Measurements from ENCODE around the gene MUC3A.
A peak's percentile ranks its signal among the peaks of the same experiment; 100 is the strongest.

The MUC3A gene

DNA sequence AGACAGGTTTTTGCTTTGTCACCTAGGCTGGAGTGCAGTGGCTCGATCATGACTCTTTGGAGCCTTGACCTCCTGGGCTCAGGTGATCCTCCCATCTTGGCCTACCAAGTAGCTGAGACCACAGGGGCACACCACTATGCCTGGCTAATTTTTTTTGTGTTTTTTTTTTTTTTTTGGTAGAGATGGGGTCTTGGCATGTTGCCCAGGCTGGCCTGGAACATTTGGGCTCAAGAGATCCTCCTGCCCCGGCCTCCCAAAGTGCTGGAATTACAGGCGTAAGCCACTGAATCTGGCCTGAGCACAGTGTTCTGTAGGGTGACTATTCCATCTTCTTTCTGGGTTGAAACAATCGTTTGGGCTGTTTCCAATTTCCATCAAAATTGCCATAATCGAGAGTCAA, 1.5 kb upstream of the MUC3A start:
- no peak for DNase-seq

DNA sequence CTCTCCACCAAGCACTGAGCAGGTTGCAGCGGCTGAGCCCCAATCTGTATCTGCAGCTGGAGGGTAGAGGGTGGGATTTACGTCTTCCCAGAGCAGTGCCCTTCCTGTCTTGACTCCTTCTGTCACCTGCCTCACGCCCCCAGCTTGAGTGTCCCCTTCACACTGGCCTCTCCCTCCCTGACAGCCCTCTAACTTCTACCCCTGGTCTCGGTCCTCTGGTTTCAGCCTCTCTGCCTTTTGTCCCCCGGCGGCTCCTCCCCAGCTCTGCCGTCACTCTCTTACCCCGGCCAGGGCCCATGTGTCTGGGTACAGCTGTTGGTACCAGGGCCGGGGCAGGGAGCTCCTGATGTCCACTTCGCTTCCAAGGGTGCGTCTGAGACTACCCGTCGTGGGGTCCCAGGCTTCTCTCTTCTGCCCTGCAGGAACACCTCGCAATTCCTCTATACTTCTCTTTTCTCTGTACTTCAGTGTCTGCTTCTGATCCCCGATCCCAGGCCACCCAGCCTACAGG, 654 bp downstream of the MUC3A start:
- no peak for DNase-seq

GRCh38 chr7:100951172-100951571, 1.8 kb downstream of the MUC3A start:
- DNase-seq, result no peak

- DNase-seq, result no peak
Observed at GRCh38 chr7:100951888-100952560, 2.7 kb downstream of the MUC3A start.

DNA sequence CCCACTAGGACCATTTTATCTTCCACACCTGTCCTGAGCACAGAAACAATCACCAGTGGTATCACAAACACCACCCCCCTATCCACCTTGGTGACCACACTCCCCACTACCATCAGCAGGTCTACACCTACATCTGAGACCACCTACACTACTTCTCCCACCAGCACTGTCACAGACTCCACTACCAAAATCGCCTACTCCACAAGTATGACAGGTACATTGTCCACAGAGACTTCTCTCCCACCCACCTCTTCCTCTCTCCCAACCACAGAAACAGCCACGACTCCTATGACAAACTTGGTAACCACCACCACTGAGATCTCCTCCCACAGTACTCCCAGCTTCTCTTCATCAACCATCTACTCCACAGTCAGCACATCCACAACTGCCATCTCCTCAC, 3.3 kb downstream of the MUC3A start:
- no peak for DNase-seq

DNA sequence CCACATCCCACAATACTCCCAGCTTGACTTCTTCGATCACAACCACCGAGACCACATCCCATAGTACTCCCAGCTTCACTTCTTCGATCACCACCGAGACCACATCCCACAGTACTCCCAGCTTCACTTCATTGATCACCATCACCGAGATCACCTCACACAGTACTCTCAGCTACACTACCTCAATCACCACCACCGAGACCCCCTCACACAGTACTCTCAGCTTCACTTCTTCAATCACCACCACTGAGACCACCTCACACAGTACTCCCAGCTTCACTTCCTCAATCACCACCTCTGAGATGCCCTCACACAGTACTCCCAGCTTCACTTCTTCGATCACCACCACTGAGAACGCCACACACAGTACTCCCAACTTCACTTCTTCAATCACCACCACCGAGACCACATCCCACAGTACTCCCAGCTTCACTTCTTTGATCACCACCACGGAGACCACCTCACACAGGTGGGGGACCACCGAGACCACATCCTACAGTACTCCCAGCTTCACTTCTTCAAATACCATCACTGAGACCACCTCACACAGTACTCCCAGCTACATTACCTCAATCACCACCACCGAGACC, 8.6 kb downstream of the MUC3A start:
- no peak for DNase-seq

DNA sequence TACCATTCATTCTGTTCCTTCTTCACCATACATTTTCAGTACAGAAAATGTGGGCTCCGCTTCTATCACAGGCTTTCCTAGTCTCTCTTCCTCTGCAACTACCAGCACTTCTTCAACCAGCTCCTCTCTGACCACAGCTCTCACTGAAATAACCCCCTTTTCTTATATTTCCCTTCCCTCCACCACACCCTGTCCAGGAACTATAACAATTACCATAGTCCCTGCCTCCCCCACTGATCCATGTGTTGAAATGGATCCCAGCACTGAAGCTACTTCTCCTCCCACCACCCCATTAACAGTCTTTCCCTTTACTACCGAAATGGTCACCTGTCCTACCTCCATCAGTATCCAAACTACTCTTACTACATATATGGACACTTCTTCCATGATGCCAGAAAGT, 10.6 kb downstream of the MUC3A start:
- no peak for DNase-seq

- DNase-seq, result no peak
Observed at GRCh38 chr7:100962537-100962936, 13.2 kb downstream of the MUC3A start.

DNA sequence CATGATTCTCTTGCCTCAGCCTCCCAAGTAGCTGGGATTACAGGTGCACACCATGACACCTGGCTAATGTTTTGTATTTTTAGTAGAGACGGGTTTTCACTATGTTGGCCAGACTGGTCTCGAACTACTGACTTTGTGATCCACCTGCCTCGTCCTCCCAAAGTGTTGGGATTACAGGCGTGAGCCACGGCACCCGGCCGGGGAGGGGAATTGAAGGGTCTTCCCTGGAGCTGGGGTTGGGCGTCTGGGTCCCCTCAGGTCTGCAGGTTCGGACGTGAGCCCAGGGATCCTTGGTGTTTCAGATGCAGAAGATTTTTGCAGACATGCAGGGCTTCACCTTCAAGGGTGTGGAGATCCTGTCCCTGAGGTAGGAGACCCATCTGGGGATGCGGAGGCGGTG, 14.1 kb downstream of the MUC3A start:
- no peak for DNase-seq

DNA sequence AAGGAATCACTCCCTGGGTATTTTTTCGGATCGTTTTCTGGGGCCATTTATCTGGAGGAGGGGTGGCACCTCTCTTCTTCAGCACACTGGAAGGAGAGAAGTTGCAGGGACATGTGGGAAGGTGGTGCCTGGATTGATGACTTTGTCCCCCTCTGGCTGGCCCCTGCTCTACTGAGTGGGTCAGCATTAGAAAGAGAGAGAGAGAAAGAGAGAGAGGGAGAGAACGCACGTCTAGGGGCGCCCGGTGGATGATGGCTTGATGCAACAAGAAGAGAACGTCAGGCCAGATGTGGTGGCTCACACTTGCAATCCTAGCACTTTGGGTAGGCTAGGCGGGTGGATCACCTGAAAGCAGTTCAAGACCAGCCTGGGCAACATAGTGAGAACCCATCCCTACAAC, 14.5 kb downstream of the MUC3A start:
- no peak for DNase-seq

GRCh38 chr7:100964630-100965029, 15.3 kb downstream of the MUC3A start:
- no peak for DNase-seq

GRCh38 chr7:100965045-100965722, 15.8 kb downstream of the MUC3A start:
- no peak for DNase-seq

DNA sequence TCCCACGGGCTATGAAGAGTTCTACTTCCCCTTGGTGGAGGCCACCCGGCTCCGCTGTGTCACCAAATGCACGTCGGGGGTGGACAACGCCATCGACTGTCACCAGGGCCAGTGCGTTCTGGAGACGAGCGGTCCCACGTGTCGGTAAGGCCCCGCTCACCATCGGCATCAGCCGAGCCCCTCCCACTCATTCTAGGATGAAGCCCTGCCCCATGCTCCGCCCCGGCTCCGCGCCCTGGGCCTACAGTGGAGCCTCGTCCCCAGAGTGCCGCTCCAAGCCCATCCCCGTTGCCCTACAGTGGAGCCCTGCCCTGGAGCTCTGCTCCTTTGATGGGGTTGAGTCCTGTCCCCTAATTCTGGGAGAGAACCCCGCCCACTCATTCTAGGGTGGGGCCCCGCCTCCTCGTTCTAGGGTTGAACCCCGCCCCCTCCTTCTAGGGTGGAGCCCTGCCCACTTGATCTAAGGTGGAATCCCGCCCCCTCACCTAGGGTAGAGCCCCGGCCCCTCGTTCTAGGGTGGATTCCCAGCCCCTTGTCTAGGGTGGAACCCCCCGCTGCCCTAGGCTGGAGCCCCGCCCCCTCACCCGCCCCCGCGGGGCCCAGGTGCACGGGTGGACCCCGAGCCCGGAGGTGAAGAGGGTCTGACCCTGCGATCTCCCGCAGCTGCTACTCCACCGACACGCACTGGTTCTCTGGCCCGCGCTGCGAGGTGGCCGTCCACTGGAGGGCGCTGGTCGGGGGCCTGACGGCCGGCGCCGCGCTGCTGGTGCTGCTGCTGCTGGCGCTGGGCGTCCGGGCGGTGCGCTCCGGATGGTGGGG, 16.6 kb downstream of the MUC3A start:
- DNase-seq, result peak; percentile 65

DNA sequence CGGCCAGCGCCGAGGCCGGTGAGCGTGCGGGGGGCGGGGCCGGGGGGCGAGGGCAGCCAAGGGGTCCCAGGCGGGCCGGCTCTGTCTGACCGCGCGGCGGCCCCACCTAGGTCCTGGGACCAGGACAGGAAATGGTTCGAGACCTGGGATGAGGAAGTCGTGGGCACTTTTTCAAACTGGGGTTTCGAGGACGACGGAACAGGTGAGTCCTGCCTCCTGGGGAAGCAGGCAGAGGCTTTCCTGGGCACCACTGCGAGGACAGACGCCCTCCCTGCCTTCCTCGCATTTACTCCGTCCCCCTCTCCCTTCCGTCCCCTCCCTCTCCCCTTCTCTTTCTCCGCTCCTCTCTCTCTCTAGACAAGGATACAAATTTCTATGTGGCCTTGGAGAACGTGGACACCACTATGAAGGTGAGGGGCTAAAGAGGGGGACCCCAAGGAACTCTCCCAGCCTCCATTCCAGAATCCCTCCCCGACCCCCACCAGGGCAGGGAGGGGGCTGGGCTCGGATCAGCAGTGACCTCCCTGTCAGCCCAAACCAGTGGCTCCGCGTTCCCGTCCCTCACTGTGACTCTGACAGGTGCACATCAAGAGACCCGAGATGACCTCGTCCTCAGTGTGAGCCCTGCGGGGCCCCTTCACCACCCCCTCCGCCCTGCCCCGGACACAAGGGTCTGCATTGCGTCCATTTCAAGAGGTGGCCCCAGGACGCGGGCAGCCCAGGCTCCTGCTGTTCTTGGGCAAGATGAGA, 17.4 kb downstream of the MUC3A start:
- DNase-seq, result no peak

- no peak for DNase-seq
Observed at GRCh38 chr7:100967292-100967863, 18.0 kb downstream of the MUC3A start.

DNA sequence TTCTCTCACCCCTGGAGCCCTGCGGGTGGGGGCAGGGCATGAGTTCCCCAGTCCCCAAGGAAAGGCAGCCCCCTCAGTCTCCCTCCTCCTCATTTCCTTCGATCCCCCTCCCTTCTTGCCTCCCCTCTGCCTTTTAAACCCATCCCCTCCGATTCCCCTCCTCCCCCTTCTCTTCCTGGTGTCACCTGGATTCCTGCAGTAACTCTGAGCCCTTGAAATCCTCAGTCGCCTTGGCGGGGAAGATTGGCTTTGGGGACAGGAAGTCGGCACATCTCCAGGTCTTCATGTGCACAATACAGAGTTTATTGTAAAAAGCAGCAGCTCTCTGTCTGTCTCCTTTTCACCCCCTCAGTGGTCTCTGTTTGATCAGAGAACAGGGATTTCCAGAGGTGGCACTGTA, 18.7 kb downstream of the MUC3A start:
- no peak for DNase-seq

DNA sequence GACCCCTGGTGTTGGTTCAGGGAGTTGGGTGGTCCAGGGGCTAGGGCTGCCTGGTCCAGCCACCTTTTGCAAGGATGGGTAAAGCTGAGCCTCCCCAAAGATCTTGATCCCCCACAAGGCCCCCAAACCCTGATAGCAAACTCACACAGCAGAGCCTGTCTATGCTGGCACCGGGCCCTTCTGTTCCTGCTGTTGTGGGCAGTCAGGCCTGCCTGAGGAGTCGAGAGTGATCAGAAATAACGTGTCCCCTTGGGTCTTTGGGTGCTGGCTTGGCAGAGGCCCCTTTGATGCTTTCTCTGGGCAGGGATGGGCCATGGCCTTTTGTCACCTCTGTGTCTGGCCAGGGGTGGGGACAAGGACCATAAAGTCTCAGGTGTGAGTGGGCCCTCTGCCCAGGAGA, 19.3 kb downstream of the MUC3A start:
- no peak for DNase-seq

DNA sequence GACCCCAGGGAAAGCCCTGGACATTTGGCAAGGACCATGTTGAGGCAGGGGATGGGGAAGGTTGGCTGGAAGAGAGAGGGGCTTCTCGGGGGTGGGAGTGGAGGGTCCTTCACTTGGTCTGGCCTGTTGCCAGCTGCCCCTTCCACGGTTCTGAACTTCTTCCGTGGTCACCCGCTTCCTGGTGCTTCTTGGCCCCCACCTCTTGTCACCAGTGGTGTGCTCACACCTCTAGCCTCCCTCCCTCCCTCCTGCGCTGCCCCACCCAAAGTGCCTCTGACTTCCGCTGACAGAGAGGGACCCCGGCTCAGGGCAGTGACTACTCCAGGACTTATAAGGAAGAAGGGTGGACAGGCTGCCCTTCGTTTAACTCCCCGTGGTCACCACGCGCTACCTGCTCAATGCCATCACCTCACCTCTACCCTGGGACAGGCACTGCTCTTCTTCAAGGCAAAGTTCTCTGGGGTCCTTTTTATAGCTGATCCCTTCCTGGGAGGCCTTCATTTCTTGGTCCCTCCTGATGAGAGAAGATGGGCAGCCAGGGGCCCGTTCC, 19.8 kb downstream of the MUC3A start, which contains the start of gene MUC12:
Gene MUC12, plus strand, starts transcription at position 500 of the 550 bp plus-strand sequence. CDS start 58 bp downstream, outside the sequence.
- no peak for DNase-seq

- no peak for DNase-seq
Observed at GRCh38 chr7:100971111-100972001, 22.0 kb downstream of the MUC3A start.

- DNase-seq, result no peak
Observed at GRCh38 chr7:100972002-100972347, 22.6 kb downstream of the MUC3A start.

DNA sequence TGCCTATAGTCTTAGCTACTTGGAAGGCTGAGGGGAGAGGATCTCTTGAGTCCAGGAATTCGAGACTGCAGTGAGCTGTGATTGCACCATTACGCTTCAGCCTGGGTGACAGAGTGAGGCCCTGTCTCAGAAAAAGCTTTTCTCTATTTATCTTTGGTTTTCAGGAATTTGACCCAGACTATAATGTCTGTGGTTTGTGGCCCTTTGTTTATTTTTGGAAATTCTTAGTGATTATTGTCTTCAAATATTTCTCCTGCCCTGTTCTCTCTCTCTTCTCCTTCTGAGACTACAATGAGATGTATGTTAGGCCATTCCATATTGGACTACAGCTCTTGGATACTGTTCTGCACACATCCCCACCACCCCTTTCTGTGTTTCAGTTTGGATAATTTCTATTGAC, 24.7 kb downstream of the MUC3A start:
- no peak for DNase-seq
